Osteocyte (in vitro differentiated cells): ENCODE measurements around the gene GRIA1. TPM values are rescaled to one million over a fixed set of nuclear protein-coding genes. Genes with fewer than 3 reads are reported as not detected.
A peak's percentile ranks its signal among the peaks of the same experiment; 100 is the strongest.

ENCODE experiments used
- DNase-seq: peaks from one replicate; pipeline ENCODE4 v3.0.0; 2021; ENCODE audit warnings: mixed read lengths; ENCODE audit not compliant: unreplicated experiment; ENCODE audit errors: extremely low spot score
- H3K27ac Mint-ChIP-seq: one replicate; pipeline ENCODE4 v1.8.0; 2021; ENCODE audit warnings: mild to moderate bottlenecking, mixed read lengths; ENCODE audit not compliant: unreplicated experiment
- H3K27me3 Mint-ChIP-seq: one replicate; pipeline ENCODE4 v1.8.0; 2021; ENCODE audit warnings: mixed read lengths; ENCODE audit not compliant: unreplicated experiment
- H3K36me3 Mint-ChIP-seq: one replicate; pipeline ENCODE4 v1.8.0; 2021; ENCODE audit warnings: mixed read lengths; ENCODE audit not compliant: unreplicated experiment
- H3K4me1 Mint-ChIP-seq: one replicate; pipeline ENCODE4 v1.8.0; 2021; ENCODE audit warnings: mixed read lengths; ENCODE audit not compliant: unreplicated experiment
- H3K4me3 Mint-ChIP-seq: one replicate; pipeline ENCODE4 v1.8.0; 2021; ENCODE audit warnings: mild to moderate bottlenecking, moderate library complexity, mixed read lengths; ENCODE audit not compliant: unreplicated experiment
- H3K9me3 Mint-ChIP-seq: one replicate; pipeline ENCODE4 v1.8.0; 2021; ENCODE audit warnings: mixed read lengths; ENCODE audit not compliant: unreplicated experiment
- total RNA-seq: library from RNA; stranded (reverse); gene quantifications from 2 replicates; pipeline ENCODE4 v1.2.1, GENCODE V29; 2021
- TF ChIP-seq, protein P1 (sequence below): fragments of 200-600 bp; sonication (generic); IDR thresholded peaks from 2 replicates; pipeline ENCODE4 v1.5.0; 2021; ENCODE audit warnings: antibody characterized with exemption, mild to moderate bottlenecking, moderate library complexity

Gene GRIA1
- total RNA-seq, 1 donor from 2014 or later: 48.8 TPM

GRCh38 chr5:153605386-153605785 is 114.9 kb downstream of the GRIA1 start:
- Mint-ChIP-seq H3K4me3 (no peak overlapping the region), H3K9me3 (no peaks in the 10 kb centered on the region), H3K4me1 (peaks cover 27% of the 10 kb centered on the region), H3K36me3 (peaks cover 3% of the 10 kb centered on the region), H3K27me3 (no peaks in the 10 kb centered on the region), H3K27ac (no peak overlapping the region)
- no peak for DNase-seq
- TF ChIP-seq, protein P1, sequence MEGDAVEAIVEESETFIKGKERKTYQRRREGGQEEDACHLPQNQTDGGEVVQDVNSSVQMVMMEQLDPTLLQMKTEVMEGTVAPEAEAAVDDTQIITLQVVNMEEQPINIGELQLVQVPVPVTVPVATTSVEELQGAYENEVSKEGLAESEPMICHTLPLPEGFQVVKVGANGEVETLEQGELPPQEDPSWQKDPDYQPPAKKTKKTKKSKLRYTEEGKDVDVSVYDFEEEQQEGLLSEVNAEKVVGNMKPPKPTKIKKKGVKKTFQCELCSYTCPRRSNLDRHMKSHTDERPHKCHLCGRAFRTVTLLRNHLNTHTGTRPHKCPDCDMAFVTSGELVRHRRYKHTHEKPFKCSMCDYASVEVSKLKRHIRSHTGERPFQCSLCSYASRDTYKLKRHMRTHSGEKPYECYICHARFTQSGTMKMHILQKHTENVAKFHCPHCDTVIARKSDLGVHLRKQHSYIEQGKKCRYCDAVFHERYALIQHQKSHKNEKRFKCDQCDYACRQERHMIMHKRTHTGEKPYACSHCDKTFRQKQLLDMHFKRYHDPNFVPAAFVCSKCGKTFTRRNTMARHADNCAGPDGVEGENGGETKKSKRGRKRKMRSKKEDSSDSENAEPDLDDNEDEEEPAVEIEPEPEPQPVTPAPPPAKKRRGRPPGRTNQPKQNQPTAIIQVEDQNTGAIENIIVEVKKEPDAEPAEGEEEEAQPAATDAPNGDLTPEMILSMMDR: no peak

DNA sequence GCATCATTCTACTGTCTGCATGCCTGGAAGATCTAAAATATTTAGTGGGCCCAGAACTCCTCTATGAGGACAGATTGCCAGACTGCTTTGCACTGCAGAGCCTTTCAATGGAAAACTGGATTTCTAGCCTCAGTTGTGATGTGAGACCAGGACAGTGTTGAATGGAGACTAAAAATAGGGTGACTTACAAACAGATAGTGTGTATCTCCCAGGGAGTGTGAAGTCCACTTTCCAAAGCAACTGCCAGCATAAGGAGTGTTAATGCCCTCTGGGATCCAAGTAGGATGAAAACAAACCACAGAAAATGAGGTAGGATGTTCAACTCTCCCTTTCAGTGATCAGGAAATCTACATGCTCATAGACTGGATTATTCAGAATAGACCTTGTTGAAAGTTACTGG is 119.5 kb downstream of the GRIA1 start:
- H3K36me3 Mint-ChIP-seq: no peaks in the 10 kb centered on the region
- H3K27ac Mint-ChIP-seq: peak overlapping the region; percentile 9
- no peak overlapping the region for H3K4me3 Mint-ChIP-seq
- H3K9me3 Mint-ChIP-seq: no peaks in the 10 kb centered on the region
- H3K4me1 Mint-ChIP-seq: peaks cover 35% of the 10 kb centered on the region
- no peak for DNase-seq
- H3K27me3 Mint-ChIP-seq: no peaks in the 10 kb centered on the region
- TF ChIP-seq, protein P1: no peak

- H3K36me3 Mint-ChIP-seq: no peaks in the 10 kb centered on the region
- H3K9me3 Mint-ChIP-seq: no peaks in the 10 kb centered on the region
- TF ChIP-seq, protein P1: no peak
- H3K27ac Mint-ChIP-seq: no peak overlapping the region
- no peak for DNase-seq
- H3K4me3 Mint-ChIP-seq: no peak overlapping the region
- no peaks in the 10 kb centered on the region for H3K27me3 Mint-ChIP-seq
- peaks cover 34% of the 10 kb centered on the region for H3K4me1 Mint-ChIP-seq
Observed at GRCh38 chr5:153610811-153611210, 120.3 kb downstream of the GRIA1 start.

DNA sequence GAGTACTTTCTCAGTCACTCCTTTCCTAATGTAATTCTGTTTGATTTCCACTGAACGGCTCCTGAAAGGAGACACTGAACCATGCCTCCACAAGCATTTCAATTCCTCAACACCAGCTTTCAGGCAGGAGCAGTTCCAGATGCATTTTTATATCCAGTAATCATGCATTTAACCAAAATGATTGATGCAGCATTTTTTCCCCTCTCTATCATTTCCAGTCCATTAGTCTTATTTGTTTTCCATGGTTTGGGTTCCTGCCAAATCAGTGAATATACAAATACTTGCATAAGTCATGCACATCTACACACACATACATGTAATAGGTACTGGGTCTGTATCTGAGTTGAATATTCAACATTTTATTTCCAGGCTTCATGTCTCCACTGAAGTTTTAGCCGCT is 122.7 kb downstream of the GRIA1 start:
- TF ChIP-seq, protein P1: no peak
- Mint-ChIP-seq H3K36me3 (no peaks in the 10 kb centered on the region), H3K9me3 (no peaks in the 10 kb centered on the region), H3K4me3 (no peak overlapping the region), H3K27me3 (no peaks in the 10 kb centered on the region), H3K27ac (no peak overlapping the region), H3K4me1 (peaks cover 43% of the 10 kb centered on the region)
- no peak for DNase-seq

- no peaks in the 10 kb centered on the region for H3K36me3 Mint-ChIP-seq
- H3K27ac Mint-ChIP-seq: no peak overlapping the region
Observed at GRCh38 chr5:153613672-153614071, 123.2 kb downstream of the GRIA1 start.

More at GRCh38 chr5:153613672-153614071, 123.2 kb downstream of the GRIA1 start:
- peaks cover 46% of the 10 kb centered on the region for H3K4me1 Mint-ChIP-seq
- TF ChIP-seq, protein P1: no peak
- H3K4me3 Mint-ChIP-seq: no peak overlapping the region
- H3K27me3 Mint-ChIP-seq: no peaks in the 10 kb centered on the region
- DNase-seq: no peak
- H3K9me3 Mint-ChIP-seq: no peaks in the 10 kb centered on the region
